GM18511 (cell line): ENCODE data around the gene UPK1B.

Experiments
- ATAC-seq: cut with Tn5 transposase; IDR thresholded peaks from one replicate; pipeline ENCODE4 v1.9.1; 2021; ENCODE audit warnings: mild to moderate bottlenecking, moderate library complexity; ENCODE audit not compliant: unreplicated experiment

Gene UPK1B

DNA sequence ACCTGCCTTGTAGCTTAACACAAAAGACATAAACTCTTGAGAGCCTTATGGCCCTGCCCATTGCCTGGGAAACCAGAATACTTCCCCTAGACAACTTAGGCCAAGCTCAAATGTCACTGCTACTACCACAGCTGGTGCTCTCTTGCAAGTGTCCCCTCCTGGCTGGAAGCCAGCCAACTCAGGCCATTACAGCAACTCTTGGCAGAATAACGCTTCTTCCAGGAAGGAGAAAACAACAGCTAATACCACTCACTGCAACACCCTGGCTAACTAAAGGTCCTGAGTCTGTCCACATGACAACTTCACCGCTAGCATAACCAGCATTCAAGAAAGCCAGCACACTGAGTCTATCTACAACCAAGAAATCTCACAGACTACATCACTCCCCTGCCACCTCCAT, 72.4 kb downstream of the UPK1B start:
- ATAC-seq: no peak
